DND-41 (cell line): ENCODE results near the gene ZDHHC1.

ENCODE experiments used
- EZH2 ChIP-seq: IDR thresholded peaks from 3 replicates; pipeline ENCODE4 v1.6.1; 2012; ENCODE audit warnings: borderline replicate concordance, low read depth, mild to moderate bottlenecking, moderate library complexity, low read length, inconsistent platforms; ENCODE audit not compliant: severe bottlenecking
- TF ChIP-seq, protein P1 (sequence below): IDR thresholded peaks from 2 replicates; pipeline ENCODE4 v1.5.1; 2012; ENCODE audit warnings: borderline replicate concordance, low read length, moderate library complexity, mild to moderate bottlenecking; ENCODE audit not compliant: poor library complexity, severe bottlenecking; ENCODE audit errors: extremely low read depth

DNA sequence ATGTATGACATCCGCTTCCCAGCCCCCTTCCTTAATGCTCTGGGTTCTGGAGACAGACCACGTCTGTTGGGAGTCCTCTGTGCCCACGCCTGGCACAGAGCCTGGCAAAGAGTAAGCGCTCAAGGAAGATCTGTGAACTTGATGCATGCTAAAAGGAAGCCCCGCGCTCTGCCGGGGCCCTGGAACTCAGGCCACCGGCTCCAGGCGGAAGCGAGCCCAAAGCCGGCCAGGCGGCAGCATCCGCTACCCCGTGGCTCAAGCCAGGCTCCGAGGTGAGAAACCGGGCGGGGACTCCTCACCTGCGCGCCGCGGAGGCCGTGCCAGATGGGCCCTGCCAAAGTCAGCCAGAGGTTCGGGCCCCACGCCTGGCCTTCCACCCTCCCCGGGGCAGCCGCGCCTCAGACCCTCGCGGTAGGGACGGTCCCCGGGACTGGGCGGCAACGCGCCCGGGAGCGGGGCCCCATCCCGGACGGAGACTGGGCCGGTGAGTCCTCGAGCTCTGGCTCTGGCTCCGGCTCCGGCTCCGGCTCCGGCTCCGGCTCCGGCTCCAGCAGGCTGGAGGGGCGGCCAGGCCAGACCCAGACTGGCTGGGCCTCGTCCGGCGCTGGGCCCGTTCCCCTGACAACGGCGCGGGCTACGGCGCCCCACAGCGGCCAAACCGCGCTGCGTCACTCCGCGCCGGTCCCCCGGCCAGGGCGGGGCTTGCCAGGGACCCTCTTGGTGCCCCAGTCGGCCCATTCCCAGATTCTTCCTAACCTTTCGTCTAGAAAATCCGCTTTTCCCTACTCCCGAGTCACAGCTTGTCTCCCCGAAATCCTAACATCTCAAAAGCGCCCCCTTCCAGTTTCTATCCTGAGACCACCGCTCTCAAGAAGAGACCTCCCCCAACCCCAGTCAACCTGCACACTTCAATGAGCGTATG is at the start of gene ZDHHC1:
- TF ChIP-seq, protein P1, sequence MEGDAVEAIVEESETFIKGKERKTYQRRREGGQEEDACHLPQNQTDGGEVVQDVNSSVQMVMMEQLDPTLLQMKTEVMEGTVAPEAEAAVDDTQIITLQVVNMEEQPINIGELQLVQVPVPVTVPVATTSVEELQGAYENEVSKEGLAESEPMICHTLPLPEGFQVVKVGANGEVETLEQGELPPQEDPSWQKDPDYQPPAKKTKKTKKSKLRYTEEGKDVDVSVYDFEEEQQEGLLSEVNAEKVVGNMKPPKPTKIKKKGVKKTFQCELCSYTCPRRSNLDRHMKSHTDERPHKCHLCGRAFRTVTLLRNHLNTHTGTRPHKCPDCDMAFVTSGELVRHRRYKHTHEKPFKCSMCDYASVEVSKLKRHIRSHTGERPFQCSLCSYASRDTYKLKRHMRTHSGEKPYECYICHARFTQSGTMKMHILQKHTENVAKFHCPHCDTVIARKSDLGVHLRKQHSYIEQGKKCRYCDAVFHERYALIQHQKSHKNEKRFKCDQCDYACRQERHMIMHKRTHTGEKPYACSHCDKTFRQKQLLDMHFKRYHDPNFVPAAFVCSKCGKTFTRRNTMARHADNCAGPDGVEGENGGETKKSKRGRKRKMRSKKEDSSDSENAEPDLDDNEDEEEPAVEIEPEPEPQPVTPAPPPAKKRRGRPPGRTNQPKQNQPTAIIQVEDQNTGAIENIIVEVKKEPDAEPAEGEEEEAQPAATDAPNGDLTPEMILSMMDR: no peak
- TF ChIP-seq EZH2: no peak
